Activated T-helper 2 cell treated with anti-CD3 and anti-CD28 coated beads, Interferon-gamma antibody, Interleukin-2, Interleukin-4, amounts not matched to agents 10 μg/mL and 5 μg/mL and 100 μg/mL, durations not matched to agents 14 hours and 24 hours and 36 hours (primary cell): ENCODE data around the gene PBX3. TPM values are rescaled to one million over a fixed set of nuclear protein-coding genes. Genes with fewer than 3 reads are reported as not detected.

Source experiments
- DNase-seq: peaks from one replicate; pipeline ENCODE4 v3.0.0; 2021; ENCODE audit warnings: low spot score
- H3K27ac Mint-ChIP-seq: one replicate; pipeline ENCODE4 v1.8.0; 2021; ENCODE audit warnings: mixed read lengths
- H3K27me3 Mint-ChIP-seq: one replicate; pipeline ENCODE4 v1.8.0; 2021; ENCODE audit warnings: low read depth, mixed read lengths
- H3K36me3 Mint-ChIP-seq: one replicate; pipeline ENCODE4 v1.8.0; 2021; ENCODE audit warnings: low read depth, mixed read lengths
- H3K4me1 Mint-ChIP-seq: one replicate; pipeline ENCODE4 v1.8.0; 2021; ENCODE audit warnings: low read depth, mixed read lengths
- H3K4me3 Mint-ChIP-seq: one replicate; pipeline ENCODE4 v1.8.0; 2021; ENCODE audit warnings: low read depth, mild to moderate bottlenecking, moderate library complexity, mixed read lengths
- H3K9me3 Mint-ChIP-seq: one replicate; pipeline ENCODE4 v1.8.0; 2021; ENCODE audit warnings: mixed read lengths
- intact Hi-C: fragments of 100-400 bp; cut with micrococcal nuclease; formaldehyde crosslinking; loops from one replicate; pipeline ENCODE4 v1.15.1; 2023
- total RNA-seq: library from RNA; stranded (reverse); gene quantifications from 2 replicates; pipeline ENCODE4 v1.2.3, GENCODE V29; 2022

The PBX3 gene
- total RNA-seq, 1 donor from 2014 or later = 20.6 TPM

DNA sequence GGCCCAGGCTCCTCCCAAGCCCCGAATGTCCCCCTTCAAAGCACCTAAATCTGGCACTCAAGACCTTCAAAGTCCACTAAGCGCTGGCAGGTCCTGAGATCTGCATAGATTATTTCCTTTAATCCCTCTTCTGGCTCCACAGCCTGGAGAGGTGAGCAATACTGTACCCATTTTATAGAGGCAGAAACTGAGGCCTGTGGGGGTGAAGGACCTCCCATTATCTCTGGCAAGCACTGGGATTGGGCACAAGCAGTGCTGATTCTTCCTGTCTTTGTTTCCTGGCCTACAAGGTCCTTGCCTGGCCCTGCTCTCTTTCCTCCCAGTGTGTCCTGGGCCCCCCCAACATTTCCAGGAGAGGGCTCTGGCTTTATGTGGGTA lies 252.3 kb downstream of the PBX3 start:
- intact Hi-C loops = no loop called here
- Mint-ChIP-seq H3K36me3 (no peaks in the 10 kb centered on the region), H3K27ac (no peak overlapping the region), H3K4me3 (no peak overlapping the region), H3K9me3 (no peaks in the 10 kb centered on the region), H3K4me1 (no peaks in the 10 kb centered on the region), H3K27me3 (no peaks in the 10 kb centered on the region)
- no peak for DNase-seq

DNA sequence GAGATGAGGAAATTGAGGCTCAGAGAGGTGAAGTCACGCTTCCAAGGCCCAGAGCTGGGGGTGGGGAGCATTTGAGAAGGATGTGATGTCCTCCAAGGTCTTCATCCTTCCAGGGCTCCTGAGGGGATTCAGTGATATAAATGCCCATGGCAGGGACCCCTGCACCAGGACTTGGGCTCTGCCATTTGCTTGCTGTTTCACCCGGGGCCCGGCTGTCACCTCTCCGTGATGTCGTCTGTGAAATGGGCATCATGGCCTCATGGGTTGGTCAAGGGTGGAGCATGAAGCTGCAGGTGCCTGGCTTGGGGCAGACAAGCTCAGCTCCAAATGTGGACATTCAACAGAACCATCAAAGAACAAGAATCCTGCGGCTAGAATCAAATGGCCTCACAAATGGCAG lies 253.1 kb downstream of the PBX3 start:
- Mint-ChIP-seq H3K36me3 (no peaks in the 10 kb centered on the region), H3K4me3 (no peak overlapping the region), H3K27me3 (no peaks in the 10 kb centered on the region), H3K9me3 (no peaks in the 10 kb centered on the region), H3K4me1 (no peaks in the 10 kb centered on the region), H3K27ac (no peak overlapping the region)
- no peak for DNase-seq
- intact Hi-C loops = no loop called here

GRCh38 chr9:126000731-126001580 lies 253.8 kb downstream of the PBX3 start:
- H3K36me3 Mint-ChIP-seq = no peaks in the 10 kb centered on the region
- H3K4me1 Mint-ChIP-seq = no peaks in the 10 kb centered on the region
- H3K27me3 Mint-ChIP-seq = no peaks in the 10 kb centered on the region
- no peaks in the 10 kb centered on the region for H3K9me3 Mint-ChIP-seq
- intact Hi-C loops = no loop called here
- DNase-seq = no peak
- no peak overlapping the region for H3K4me3 Mint-ChIP-seq
- no peak overlapping the region for H3K27ac Mint-ChIP-seq

GRCh38 chr9:126001581-126002225 lies 254.5 kb downstream of the PBX3 start:
- Mint-ChIP-seq H3K27me3 (no peaks in the 10 kb centered on the region), H3K4me3 (no peak overlapping the region), H3K9me3 (no peaks in the 10 kb centered on the region), H3K36me3 (no peaks in the 10 kb centered on the region), H3K4me1 (no peaks in the 10 kb centered on the region), H3K27ac (no peak overlapping the region)
- intact Hi-C loops = no loop called here
- no peak for DNase-seq

GRCh38 chr9:126002476-126003350 lies 255.5 kb downstream of the PBX3 start:
- DNase-seq = no peak
- Mint-ChIP-seq H3K36me3 (no peaks in the 10 kb centered on the region), H3K9me3 (peaks cover 2% of the 10 kb centered on the region), H3K4me1 (no peaks in the 10 kb centered on the region), H3K27me3 (no peaks in the 10 kb centered on the region), H3K27ac (no peak overlapping the region), H3K4me3 (no peak overlapping the region)
- intact Hi-C loops = no loop called here

DNA sequence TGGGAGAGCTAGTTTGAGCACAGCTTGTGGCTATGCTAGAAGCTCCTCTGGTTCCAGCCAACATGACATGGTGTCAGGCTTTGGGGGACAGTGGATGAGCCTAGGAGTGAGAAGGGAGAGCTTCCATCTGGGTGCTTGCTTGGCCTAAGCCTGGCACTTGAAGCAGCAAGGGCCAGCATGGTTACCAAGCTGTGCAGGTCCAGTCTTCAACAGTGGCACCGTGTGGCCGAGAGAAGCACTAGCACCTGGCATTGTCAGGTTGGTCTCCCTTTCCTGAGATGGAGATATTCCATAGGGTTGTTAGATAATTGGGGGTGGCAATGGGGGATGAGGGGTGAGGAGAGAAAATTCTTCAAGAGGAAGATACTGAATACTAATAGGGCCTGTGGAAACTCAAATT lies 261.9 kb downstream of the PBX3 start:
- no peak overlapping the region for H3K4me3 Mint-ChIP-seq
- H3K9me3 Mint-ChIP-seq = peaks cover 29% of the 10 kb centered on the region
- intact Hi-C loops = no loop called here
- no peaks in the 10 kb centered on the region for H3K36me3 Mint-ChIP-seq
- H3K27me3 Mint-ChIP-seq = no peaks in the 10 kb centered on the region
- no peaks in the 10 kb centered on the region for H3K4me1 Mint-ChIP-seq
- DNase-seq = no peak
- H3K27ac Mint-ChIP-seq = no peak overlapping the region

DNA sequence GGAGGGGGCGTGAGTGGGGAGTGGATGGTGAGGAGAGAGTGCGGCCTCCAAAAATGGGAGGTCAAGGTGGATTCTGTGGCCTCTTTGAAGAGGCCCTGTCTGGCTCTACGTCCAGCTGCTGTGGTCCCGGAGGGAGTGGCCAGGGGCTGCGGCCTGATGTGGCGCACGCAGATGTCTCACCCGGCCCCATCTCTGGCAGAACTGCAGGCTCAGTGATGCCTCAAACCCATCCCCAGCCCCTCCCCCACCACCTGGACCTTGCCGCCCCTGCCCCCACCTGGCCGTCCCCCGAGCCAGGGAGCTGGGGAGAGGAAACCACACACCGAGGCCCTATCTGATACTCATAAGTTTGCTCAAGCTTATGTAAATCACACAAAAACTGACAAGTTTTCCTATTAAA lies 267.6 kb downstream of the PBX3 start:
- H3K4me1 Mint-ChIP-seq = no peaks in the 10 kb centered on the region
- H3K9me3 Mint-ChIP-seq = peaks cover 7% of the 10 kb centered on the region
- DNase-seq = no peak
- no peak overlapping the region for H3K27ac Mint-ChIP-seq
- H3K27me3 Mint-ChIP-seq = no peaks in the 10 kb centered on the region
- no peaks in the 10 kb centered on the region for H3K36me3 Mint-ChIP-seq
- intact Hi-C loops = no loop called here
- H3K4me3 Mint-ChIP-seq = no peak overlapping the region

DNA sequence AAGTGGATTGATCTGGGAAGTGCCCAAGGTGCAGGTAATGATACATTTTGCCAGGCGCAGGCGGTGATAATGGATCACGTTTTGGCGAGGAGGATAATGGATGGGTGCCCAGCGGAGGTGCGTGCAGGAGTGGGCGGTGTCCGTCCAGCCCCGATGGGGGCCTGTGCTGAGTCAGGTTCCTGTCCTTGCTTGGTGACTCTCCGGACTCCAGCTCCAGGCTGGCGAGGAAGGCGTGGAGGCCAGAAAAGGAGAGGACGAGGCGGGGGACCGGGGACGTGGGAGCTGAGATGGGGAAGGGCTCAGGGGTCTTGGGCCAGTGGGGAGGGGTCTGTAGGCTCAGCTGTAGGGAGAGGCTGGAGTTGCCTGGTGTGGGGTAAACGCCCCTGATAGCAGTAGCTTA lies 268.3 kb downstream of the PBX3 start:
- Mint-ChIP-seq H3K4me3 (no peak overlapping the region), H3K9me3 (peaks cover 3% of the 10 kb centered on the region), H3K27ac (no peak overlapping the region), H3K27me3 (no peaks in the 10 kb centered on the region), H3K4me1 (no peaks in the 10 kb centered on the region), H3K36me3 (no peaks in the 10 kb centered on the region)
- no peak for DNase-seq
- intact Hi-C loops = no loop called here

DNA sequence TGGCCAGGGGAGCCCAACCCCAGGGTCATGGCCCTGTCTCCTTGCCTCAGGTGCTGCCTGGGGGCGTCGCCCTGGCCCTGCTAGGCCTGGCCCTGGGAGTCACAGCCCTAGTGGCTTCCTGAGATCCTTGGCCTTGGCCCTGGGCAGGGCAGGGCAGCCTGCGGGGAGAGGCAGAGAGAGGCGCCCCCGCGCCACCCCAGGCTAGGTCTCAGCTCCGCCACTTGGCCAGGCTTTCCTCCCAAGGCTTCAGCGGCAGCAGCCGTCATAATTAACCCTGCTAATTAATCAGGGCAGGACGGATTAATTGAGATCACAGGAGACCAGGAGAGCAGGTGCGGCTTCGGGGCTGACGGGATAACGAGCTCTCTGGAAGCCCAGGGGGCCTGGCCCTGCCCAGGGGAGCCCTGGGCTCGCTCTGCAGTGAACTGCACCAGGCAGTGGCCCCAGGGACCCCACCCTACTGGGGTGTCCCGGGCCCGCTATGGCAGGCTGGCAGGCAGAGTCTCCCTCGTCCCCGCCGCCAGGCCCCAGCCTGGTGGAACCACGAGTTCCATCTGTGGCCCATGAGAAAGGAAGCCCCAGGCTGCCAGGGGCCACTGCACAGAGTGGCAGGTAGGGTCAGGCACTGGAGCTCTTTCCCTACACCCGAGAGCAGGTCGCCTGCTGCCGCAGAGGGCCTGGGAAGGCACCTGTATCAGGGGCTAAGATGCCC lies 269.6 kb downstream of the PBX3 start:
- intact Hi-C loops = no loop called here
- H3K9me3 Mint-ChIP-seq = no peaks in the 10 kb centered on the region
- no peaks in the 10 kb centered on the region for H3K27me3 Mint-ChIP-seq
- no peaks in the 10 kb centered on the region for H3K36me3 Mint-ChIP-seq
- no peak overlapping the region for H3K27ac Mint-ChIP-seq
- H3K4me3 Mint-ChIP-seq = no peak overlapping the region
- DNase-seq = no peak
- H3K4me1 Mint-ChIP-seq = no peaks in the 10 kb centered on the region

Other genes with a start within 250 kb of the PBX3 start
- 77.9 and 83.8 TPM in 2 replicates for gene MAPKAP1, start 40.2 kb upstream of the PBX3 start, total RNA-seq